GM10266 (cell line): ENCODE results near the gene RPIA.
"Not testable (repeated sequence)": the region's sequence is repeated elsewhere in the genome, so short reads cannot be mapped to it uniquely, and the experiment has no call there.

ENCODE experiments used
- DNase-seq: peaks from one replicate; pipeline ENCODE4 v3.0.0; 2012; ENCODE audit errors: extremely low spot score
- TF ChIP-seq, protein P1 (sequence below): IDR thresholded peaks from 2 replicates; pipeline ENCODE4 v1.5.1; 2012; ENCODE audit warnings: mild to moderate bottlenecking, low read depth; ENCODE audit not compliant: control insufficient read depth, insufficient read depth; ENCODE audit errors: missing control alignments

The RPIA gene

DNA sequence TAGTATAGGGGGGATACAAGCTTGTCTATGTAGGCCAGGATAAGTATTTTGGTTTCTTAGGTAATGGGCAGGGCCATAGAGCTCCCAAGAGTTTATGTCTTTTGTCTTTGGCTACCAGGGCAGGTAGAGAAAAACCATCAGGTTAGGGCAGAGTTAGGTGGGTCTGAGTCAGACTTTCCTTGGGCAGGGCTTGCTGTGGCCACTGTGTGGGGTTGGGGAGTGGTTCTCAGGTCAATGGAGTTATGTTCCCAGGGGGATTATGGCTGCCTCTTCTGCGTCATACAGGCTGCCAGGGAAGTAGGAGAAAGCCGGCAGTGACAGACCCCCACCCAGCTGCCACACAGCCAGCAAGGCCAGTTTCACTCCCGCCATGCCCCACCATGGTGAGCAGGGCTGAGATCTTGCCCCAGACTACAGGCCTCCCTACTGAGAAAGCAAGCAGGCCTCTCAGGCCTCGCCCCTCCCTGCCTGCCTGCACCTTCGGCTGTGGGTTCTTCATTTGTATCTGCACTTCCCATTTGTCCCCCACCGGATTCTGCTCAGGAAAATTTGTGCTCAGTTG lies 55.5 kb downstream of the RPIA start:
- TF ChIP-seq, protein P1, sequence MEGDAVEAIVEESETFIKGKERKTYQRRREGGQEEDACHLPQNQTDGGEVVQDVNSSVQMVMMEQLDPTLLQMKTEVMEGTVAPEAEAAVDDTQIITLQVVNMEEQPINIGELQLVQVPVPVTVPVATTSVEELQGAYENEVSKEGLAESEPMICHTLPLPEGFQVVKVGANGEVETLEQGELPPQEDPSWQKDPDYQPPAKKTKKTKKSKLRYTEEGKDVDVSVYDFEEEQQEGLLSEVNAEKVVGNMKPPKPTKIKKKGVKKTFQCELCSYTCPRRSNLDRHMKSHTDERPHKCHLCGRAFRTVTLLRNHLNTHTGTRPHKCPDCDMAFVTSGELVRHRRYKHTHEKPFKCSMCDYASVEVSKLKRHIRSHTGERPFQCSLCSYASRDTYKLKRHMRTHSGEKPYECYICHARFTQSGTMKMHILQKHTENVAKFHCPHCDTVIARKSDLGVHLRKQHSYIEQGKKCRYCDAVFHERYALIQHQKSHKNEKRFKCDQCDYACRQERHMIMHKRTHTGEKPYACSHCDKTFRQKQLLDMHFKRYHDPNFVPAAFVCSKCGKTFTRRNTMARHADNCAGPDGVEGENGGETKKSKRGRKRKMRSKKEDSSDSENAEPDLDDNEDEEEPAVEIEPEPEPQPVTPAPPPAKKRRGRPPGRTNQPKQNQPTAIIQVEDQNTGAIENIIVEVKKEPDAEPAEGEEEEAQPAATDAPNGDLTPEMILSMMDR = no peak
- no peak for DNase-seq

DNA sequence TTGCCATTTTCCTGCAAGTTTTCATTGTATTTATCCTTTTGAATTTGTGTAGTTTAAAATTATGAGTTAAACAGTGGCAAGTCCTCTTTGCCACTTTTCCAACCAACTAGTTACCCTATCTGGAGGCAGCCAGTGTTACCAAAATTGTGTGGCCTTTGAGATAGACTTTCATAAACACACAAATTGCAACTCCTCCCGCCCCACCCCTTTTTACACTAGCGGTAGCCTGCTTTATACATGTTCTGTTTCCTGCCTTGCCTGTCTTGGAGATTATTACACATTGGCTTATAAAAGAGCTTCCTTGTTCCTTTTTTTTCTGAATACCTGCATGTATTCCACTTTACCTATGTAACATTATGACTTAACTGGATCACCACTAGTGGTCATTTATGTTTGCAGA lies 56.5 kb downstream of the RPIA start:
- TF ChIP-seq, protein P1 = no peak
- DNase-seq = no peak

DNA sequence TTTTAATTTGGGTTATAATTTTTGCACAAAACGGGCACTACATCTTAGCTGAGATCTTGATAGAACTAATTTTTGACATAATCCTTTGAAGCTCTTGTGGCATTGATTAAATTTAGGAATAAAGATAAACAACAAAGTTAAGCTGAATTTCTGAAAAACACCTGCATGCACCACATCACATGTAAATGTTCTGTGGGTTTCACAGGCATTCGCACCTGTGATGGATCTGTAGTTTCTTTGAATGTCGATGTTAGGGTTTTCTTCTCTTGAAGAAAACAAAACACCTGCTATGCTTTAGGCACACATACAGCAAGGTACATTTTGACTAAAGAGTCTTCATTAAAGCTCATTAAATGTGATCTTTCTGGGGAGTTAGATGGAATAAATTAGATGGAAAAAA lies 60.3 kb downstream of the RPIA start:
- TF ChIP-seq, protein P1 = no peak
- DNase-seq = no peak

DNA sequence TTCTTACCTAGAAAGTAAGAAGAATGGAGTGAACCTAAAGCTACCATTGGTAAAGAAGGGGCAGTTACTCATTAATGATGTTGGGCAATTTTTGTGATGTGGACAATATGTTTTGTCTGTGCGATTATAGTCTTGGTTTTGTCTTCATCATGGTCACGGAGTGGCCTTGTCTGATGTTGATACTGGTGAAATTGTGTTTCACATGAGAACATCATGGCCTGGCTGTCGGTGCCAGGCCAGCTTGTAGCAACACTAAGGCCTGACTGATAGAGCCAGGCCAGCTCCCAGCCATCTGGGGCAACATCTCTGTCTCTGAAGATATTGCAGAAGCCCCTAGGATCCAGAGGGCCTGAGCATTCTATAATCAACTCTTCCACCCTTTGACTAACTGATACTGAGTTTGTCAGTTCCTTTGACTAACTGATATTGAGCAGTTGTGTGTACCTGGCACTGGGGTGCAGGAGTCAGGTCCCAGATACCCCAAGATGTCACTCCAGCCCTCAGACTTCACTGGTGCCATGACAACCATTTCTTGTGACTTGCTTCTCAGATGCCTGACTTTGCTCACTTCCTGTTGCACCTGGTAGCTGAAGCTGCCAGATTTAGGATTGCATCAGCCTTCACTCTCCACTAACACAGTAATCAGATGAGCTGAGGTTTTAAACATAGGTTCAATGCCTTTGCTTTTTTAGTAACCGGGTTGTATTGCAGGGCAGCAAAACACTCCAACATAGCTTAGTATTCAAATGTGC lies 62.5 kb downstream of the RPIA start:
- TF ChIP-seq, protein P1 = no peak
- peak; percentile 71 for DNase-seq

DNA sequence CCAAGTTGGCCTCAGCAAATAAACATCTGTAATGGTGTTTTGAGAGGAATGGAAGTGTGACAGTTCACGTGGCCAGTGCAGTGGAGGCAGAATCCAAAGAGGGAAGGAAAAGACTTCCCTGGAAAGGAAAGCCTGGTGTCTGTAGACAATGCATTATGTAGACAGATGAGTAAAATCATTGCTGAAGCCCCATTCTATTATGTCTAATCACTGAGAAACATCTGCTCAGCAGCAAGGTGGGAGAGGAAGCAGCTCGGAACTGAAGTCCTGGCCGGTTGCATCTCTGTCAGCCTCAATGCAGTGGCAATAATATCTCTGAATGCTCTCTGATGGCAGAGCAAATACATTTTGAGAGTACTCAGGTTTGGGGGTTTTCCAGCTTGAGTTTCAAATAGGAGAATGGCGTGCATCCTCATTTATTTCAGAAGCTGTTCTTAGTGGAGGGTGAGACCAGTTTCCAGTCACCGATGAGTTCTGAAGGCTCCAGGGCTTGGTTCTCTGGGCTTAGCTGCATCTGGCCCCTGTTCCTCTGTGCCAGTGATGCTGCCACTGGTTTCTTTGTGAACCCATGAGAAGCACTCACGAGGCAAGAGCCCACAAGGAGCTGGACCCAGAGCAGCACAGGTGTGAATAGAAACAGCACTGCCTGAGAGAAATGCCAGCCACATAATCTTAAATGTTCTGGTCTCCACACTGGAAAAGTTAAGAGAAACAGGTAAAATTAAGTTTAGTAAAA lies 63.3 kb downstream of the RPIA start:
- peak; percentile 25 for DNase-seq
- TF ChIP-seq, protein P1 = no peak

DNA sequence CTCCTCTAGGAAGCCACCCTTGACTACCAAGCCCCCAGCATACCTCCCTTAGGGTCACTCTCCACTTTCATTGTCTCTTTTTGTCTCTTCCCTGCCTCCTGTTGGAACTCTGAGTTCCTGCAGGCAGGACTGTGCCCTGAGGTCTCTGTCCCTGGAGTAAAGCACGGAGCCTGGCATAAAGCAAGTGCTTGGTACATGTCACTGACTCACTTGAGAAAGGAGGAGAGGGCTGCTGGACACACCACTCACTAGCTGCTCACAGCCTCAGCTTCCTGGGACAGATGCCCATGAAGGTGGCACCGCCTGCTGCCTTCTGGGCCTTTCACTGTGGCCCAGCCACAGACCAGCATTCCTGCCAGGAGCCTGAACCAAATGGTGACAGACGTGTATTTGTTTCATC lies 64.4 kb downstream of the RPIA start:
- TF ChIP-seq, protein P1 = no peak
- DNase-seq = no peak

DNA sequence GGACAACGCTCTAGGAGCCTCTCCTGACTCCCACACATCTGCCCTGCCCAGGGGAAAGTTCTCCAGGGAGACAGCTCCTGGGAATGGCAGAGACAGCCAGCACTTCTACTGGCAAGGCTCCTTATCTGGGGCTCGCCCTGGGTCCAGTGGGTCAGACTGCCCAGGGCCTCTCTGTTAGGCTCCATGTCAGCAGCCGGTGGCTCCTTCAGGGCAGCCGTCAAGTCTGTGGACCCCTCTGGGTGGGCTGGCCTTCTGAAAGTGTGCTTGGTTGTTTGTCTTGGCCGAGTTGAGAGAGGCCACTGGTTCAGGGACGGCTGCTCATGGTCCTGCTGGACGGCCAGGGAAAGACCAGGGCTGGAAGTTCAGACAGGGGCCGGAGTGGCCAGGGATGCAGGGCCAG lies 65.6 kb downstream of the RPIA start:
- TF ChIP-seq, protein P1 = no peak
- DNase-seq = no peak

DNA sequence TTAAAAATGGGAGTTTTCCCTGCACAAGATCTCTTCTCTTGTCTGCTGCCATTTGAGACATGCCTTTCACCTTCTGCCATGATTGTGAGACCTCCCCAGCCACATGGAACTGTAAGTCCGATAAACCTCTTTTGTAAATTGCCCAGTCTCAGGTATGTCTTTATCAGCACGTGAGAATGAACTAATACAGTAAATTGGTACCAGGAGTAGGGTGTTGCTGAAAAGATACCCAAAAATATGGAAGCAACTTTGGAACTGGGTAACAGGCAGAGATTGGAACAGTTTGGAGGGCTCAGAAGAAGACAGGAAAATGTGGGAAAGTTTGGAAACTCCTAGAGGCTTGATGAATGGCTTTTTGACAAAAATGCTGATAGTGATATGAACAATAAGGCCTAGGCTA lies 67.2 kb downstream of the RPIA start:
- not testable (repeated sequence) for DNase-seq
